ENCODE measurements around the gene CCNO. TPM values are rescaled to one million over a fixed set of nuclear protein-coding genes. Genes with fewer than 3 reads are reported as not detected.

The CCNO gene
- total RNA-seq, 1 donor from 2014 or later, result not detected

- Mint-ChIP-seq H3K4me3 (no peak overlapping the region), H3K4me1 (no peaks in the 10 kb centered on the region), H3K36me3 (ENCODE audit: low read depth) (peaks cover 42% of the 10 kb centered on the region), H3K27me3 (no peaks in the 10 kb centered on the region), H3K9me3 (no peaks in the 10 kb centered on the region), H3K27ac (no peak overlapping the region)
- CTCF ChIA-PET, result no interaction called here
- no peak for ATAC-seq (ENCODE audit: low read depth)
- no peak for DNase-seq
- intact Hi-C loops (cut with micrococcal nuclease), result no loop called here
- POLR2A ChIA-PET, result no interaction called here
- TF ChIP-seq CTCF (IDR thresholded peaks at IDR 0.05), result no peak
Measured at GRCh38 chr5:55254802-55255201, 21.4 kb upstream of the CCNO start.

DNA sequence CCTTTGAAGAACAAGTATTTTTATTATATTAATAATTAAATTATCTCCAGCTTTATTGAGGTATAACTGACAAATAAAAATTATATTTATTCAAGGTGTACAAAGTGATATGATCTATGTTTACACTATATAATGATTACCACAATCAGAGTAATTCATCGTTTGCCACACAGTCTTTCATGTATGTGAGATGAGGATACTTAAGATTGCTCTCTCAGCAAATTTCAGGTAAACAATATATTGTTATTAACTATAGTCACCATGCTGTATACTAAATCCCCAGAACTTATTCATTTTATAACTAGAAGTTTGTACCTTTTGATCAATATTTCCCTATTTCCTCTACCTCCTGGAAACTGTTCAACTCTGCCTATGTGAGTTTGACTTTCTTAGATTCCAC is 16.7 kb upstream of the CCNO start:
- ChIA-PET POLR2A (no interaction called here), CTCF (no interaction called here)
- peaks cover 8% of the 10 kb centered on the region for H3K9me3 Mint-ChIP-seq
- no peaks in the 10 kb centered on the region for H3K4me1 Mint-ChIP-seq
- ATAC-seq (ENCODE audit: low read depth) (no peak), DNase-seq (no peak)
- intact Hi-C loops (cut with micrococcal nuclease), result no loop called here
- H3K27ac Mint-ChIP-seq, result no peak overlapping the region
- no peak for TF ChIP-seq CTCF (IDR thresholded peaks at IDR 0.05)
- peaks cover 4% of the 10 kb centered on the region for H3K36me3 Mint-ChIP-seq (ENCODE audit: low read depth)
- H3K27me3 Mint-ChIP-seq, result no peaks in the 10 kb centered on the region
- no peak overlapping the region for H3K4me3 Mint-ChIP-seq

GRCh38 chr5:55241746-55242145 is 8.3 kb upstream of the CCNO start:
- ATAC-seq (ENCODE audit: low read depth), result no peak
- no peak for TF ChIP-seq CTCF (IDR thresholded peaks at IDR 0.05)
- Mint-ChIP-seq H3K9me3 (no peaks in the 10 kb centered on the region), H3K4me1 (no peaks in the 10 kb centered on the region), H3K27ac (no peak overlapping the region), H3K27me3 (peaks cover 18% of the 10 kb centered on the region), H3K36me3 (ENCODE audit: low read depth) (no peaks in the 10 kb centered on the region), H3K4me3 (no peak overlapping the region)
- ChIA-PET CTCF (interaction anchor here (0.6 kb wide), 1 partner anchor 626 kb away, joined by 3 read pairs; no protein-coding TSS in a partner anchor), POLR2A (no interaction called here)
- intact Hi-C loops (cut with micrococcal nuclease), result no loop called here
- DNase-seq, result no peak

DNA sequence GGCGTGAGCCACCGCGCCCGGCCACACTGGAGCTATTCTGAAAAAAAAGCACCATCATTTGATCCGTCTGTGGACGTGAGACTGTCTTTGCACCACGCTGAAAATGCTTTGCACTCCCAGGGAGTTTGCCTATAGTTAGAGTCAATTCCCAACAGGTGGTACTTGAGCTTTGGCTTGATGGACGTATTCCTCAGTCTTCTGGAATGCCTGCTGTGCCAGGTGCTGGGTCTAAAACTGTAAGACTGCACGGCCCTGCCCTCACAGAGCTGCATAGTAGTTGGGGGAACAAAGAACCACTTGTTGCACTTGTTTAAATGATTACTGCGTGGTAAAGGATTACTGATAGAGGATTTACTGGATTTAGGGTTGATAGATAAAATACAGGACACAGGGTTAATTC is 3.4 kb upstream of the CCNO start:
- Mint-ChIP-seq H3K9me3 (no peaks in the 10 kb centered on the region), H3K27ac (no peak overlapping the region), H3K27me3 (peaks cover 39% of the 10 kb centered on the region), H3K4me1 (peaks cover 17% of the 10 kb centered on the region), H3K36me3 (ENCODE audit: low read depth) (no peaks in the 10 kb centered on the region), H3K4me3 (no peak overlapping the region)
- intact Hi-C loops (cut with micrococcal nuclease), result no loop called here
- no peak for DNase-seq
- no peak for TF ChIP-seq CTCF (IDR thresholded peaks at IDR 0.05)
- ChIA-PET CTCF (no interaction called here), POLR2A (no interaction called here)
- no peak for ATAC-seq (ENCODE audit: low read depth)

DNA sequence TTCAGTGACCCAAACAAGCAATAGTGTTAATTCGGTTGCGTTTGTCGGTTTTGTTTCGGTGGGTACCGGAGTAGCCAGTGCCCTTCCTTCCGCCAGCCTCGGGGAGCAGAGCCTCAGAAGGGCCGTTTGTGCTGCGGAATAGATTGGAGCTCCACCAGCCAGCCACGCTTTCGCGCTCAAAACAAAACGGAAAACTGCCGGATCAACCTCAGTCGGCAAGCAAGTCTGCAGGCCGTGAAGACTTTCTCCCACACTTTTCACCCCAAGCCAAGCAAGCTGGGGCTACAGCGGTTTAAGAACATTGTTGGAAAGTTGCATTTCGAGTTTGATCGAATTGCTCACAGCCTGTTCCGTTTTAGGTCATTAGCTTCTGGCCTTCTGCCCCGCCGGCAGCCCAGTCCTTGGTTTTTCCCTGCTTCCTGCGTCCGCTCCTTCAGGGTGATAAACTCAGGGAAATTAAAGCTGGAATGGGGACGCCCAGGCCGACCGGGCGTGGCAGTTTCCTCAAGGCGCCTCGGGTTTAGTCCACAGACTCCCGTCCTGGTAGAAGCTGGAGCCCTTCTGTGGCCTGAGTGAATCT is 803 bp upstream of the CCNO start:
- ATAC-seq (ENCODE audit: low read depth) (no peak), DNase-seq (no peak)
- intact Hi-C loops (cut with micrococcal nuclease), result loop anchor here (5.0 kb wide), 1 partner anchor 303 kb away; no protein-coding TSS in a partner anchor
- Mint-ChIP-seq H3K4me3 (peak overlapping the region; percentile 80), H3K4me1 (peaks cover 29% of the 10 kb centered on the region), H3K27ac (no peak overlapping the region), H3K27me3 (peaks cover 57% of the 10 kb centered on the region), H3K36me3 (ENCODE audit: low read depth) (no peaks in the 10 kb centered on the region), H3K9me3 (no peaks in the 10 kb centered on the region)
- TF ChIP-seq CTCF (IDR thresholded peaks at IDR 0.05), result no peak
- POLR2A ChIA-PET, result no interaction called here
- CTCF ChIA-PET, result interaction anchor here (1.2 kb wide), 1 partner anchor 10 kb away, joined by 3 read pairs; no protein-coding TSS in a partner anchor

Measured in activated B cell treated with CpG ODN at 0.5 μM for 24 hours (primary cell).